ENCODE data around the gene CTRB1.

DNA sequence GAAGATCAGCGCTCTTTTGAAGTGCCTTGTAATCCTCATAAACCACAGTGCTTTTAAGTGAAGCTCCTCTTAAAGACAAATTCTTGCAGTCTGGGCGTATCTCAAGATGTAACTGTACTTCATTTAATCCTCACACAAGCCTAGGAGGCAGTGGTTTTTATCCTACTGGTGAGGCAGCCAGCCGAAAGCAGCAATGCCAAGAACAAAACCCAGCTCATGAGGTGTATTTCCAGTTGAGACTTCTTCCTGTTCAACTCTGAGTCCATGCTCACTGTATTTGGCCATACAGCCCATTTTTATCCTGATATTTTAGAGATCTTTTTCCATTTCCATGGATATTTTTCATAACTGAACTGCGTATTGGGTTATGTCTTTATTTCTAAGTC lies 25.5 kb upstream of the CTRB1 start:
- no peak for TF ChIP-seq RAD21 (IDR thresholded peaks at IDR 0.05; ENCODE audit: low read depth)
- TF ChIP-seq TAF1 (IDR thresholded peaks at IDR 0.05; ENCODE audit: low read depth), result no peak
- TF ChIP-seq CREB1 (IDR thresholded peaks at IDR 0.05; ENCODE audit: low read depth), result no peak
- no peak for TF ChIP-seq ZBTB7A (IDR thresholded peaks at IDR 0.05; ENCODE audit: low read depth)
- no peak for TF ChIP-seq EP300 (IDR thresholded peaks at IDR 0.05; ENCODE audit: borderline replicate concordance)
- no peak for TF ChIP-seq MAX (IDR thresholded peaks at IDR 0.05)
- no peak for TF ChIP-seq YY1 (IDR thresholded peaks at IDR 0.05; ENCODE audit: low read depth)
- no peak for TF ChIP-seq FOXM1 (IDR thresholded peaks at IDR 0.05; ENCODE audit: borderline replicate concordance, low read depth)

All from Ishikawa (cell line).